NCI-H187 (cell line): ENCODE measurements around the gene LARP4.

Experiments
- DNase-seq, 2 experiments: peaks; one replicate each; lab custom pipeline; 2025; lab: John Stamatoyannopoulos, UW

The LARP4 gene

GRCh38 chr12:50527359-50527726 lies 126.7 kb downstream of the LARP4 start:
- no peak for DNase-seq

GRCh38 chr12:50528800-50529199 lies 128.1 kb downstream of the LARP4 start:
- no peak for DNase-seq

- no peak for DNase-seq
Observed at GRCh38 chr12:50529345-50529744, 128.7 kb downstream of the LARP4 start.
